ENCODE results near the gene ACSL1.

ACSL1 gene

GRCh38 chr4:184706453-184706852, 119.3 kb downstream of the ACSL1 start:
- FAIRE-seq, result no peak

- FAIRE-seq, result no peak
Measured at GRCh38 chr4:184705692-184706091, 120.1 kb downstream of the ACSL1 start.

All from TTC549 (cell line).